A673 (cell line): ENCODE data around the gene STPG2.

ENCODE experiments used
- CTCF ChIP-seq: fragments of 300-800, 200-600 bp; sonication (generic); conservative IDR thresholded peaks from 2 replicates; pipeline ENCODE4 v1.5.1; 2017; ENCODE audit warnings: low read depth, mild to moderate bottlenecking, antibody characterized with exemption, low read length, moderate library complexity, mixed read lengths
- EZH2 ChIP-seq: fragments of 200-600 bp; sonication (generic); IDR thresholded peaks from 2 replicates; pipeline ENCODE4 v1.6.1; 2017; ENCODE audit warnings: borderline replicate concordance, low read depth, mild to moderate bottlenecking, mixed read lengths, antibody characterized with exemption, low read length; ENCODE audit not compliant: poor library complexity, severe bottlenecking

GRCh38 chr4:97645071-97645821, 498.0 kb downstream of the STPG2 start:
- TF ChIP-seq CTCF (no peak), EZH2 (no peak)
